HEK293 (cell line): ENCODE data around the gene HYLS1.

Experiments
- ZNF776 ChIP-seq: fragments of 450-650 bp; formaldehyde crosslinking; IDR thresholded peaks from 2 replicates; pipeline ENCODE4 v1.5.0; 2017; ENCODE audit warnings: missing biosample characterization, missing genetic modification characterization, borderline replicate concordance
- TF ChIP-seq, protein P1 (sequence below): fragments of 450-650 bp; formaldehyde crosslinking; IDR thresholded peaks from 2 replicates; pipeline ENCODE4 v1.5.1; 2016; ENCODE audit warnings: missing biosample characterization, missing genetic modification characterization

DNA sequence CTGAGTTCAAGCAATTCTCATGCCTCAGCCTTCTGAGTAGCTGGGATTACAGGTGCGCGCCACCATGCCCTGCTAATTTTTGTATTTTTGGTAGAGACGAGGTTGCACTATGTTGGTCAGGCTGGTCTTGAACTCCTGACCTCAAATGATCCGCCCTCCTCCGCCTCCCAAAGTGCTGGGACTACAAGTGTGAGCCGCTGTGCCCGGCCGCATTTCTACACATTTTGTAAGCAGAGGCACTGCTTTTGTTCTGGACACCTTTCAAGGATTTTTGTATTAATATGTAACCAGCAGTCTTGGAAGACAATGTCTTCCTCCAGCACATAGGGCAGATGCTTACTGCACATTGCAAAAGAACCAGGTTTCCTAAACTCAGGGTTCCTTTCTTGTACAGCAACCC, 47.0 kb downstream of the HYLS1 start:
- TF ChIP-seq, protein P1, sequence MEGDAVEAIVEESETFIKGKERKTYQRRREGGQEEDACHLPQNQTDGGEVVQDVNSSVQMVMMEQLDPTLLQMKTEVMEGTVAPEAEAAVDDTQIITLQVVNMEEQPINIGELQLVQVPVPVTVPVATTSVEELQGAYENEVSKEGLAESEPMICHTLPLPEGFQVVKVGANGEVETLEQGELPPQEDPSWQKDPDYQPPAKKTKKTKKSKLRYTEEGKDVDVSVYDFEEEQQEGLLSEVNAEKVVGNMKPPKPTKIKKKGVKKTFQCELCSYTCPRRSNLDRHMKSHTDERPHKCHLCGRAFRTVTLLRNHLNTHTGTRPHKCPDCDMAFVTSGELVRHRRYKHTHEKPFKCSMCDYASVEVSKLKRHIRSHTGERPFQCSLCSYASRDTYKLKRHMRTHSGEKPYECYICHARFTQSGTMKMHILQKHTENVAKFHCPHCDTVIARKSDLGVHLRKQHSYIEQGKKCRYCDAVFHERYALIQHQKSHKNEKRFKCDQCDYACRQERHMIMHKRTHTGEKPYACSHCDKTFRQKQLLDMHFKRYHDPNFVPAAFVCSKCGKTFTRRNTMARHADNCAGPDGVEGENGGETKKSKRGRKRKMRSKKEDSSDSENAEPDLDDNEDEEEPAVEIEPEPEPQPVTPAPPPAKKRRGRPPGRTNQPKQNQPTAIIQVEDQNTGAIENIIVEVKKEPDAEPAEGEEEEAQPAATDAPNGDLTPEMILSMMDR (tag by site-specific recombination), result no peak
- no peak for TF ChIP-seq ZNF776
